ENCODE measurements around the gene BPHL.
"Not testable (repeated sequence)": the region's sequence is repeated elsewhere in the genome, so short reads cannot be mapped to it uniquely, and the experiment has no call there.

BPHL gene

GRCh38 chr6:3188262-3188661, 69.8 kb downstream of the BPHL start:
- no peak overlapping the region for H3K4me3 ChIP-seq (ENCODE audit: insufficient read depth, low read length, poor library complexity, severe bottlenecking)
- no peak overlapping the region for H3K9ac ChIP-seq (ENCODE audit: low read length)
- no peaks in the 10 kb centered on the region for H3K36me3 ChIP-seq (ENCODE audit: low read length)
- H3K9me3 ChIP-seq (ENCODE audit: insufficient read depth, low read length), result no peaks in the 10 kb centered on the region
- no peaks in the 10 kb centered on the region for H3K79me2 ChIP-seq (ENCODE audit: insufficient read depth, low read length)
- H3K4me2 ChIP-seq (ENCODE audit: low read depth, low read length, poor library complexity, severe bottlenecking), result no peak overlapping the region
- H3K27me3 ChIP-seq (ENCODE audit: low read length), result no peaks in the 10 kb centered on the region
- no peak for TF ChIP-seq CTCF (IDR thresholded peaks at IDR 0.05; ENCODE audit: insufficient read depth, low read length, poor library complexity, severe bottlenecking)
- TF ChIP-seq EZH2phosphoT487 (conservative IDR thresholded peaks at IDR 0.05; ENCODE audit: low read length), result no peak
- H3F3A ChIP-seq (ENCODE audit: insufficient read depth), result no peaks in the 10 kb centered on the region
- H4K20me1 ChIP-seq (ENCODE audit: low read depth, low read length), result no peaks in the 10 kb centered on the region
- H3K27ac ChIP-seq (ENCODE audit: low read depth, low read length), result no peak overlapping the region
- no peaks in the 10 kb centered on the region for H3K9me2 ChIP-seq (replicated peaks; ENCODE audit: insufficient read depth, low read length)
- no peak overlapping the region for H2AFZ ChIP-seq (ENCODE audit: low read depth, low read length, severe bottlenecking)

DNA sequence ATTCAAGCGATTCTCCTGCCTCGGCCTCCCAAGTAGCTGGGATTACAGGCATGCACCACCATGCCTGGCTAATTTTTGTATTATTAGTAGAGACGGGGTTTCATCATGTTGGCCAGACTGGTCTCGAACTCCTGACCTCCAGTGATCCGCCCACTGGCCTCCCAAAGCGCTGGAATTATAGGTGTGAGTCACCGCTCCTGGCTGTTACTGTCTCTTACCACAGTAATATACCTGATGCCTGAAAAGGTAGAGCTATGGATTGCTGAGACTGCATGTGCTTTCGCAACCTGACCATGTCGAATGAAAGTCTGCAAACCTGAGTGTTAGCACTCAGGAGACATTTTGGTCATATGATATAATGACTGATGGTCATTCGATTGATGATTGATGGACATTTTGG, 70.7 kb downstream of the BPHL start:
- H4K20me1 ChIP-seq (ENCODE audit: low read depth, low read length); H2AFZ ChIP-seq (ENCODE audit: low read depth, low read length, severe bottlenecking); H3K27ac ChIP-seq (ENCODE audit: low read depth, low read length); H3K79me2 ChIP-seq (ENCODE audit: insufficient read depth, low read length); H3K9ac ChIP-seq (ENCODE audit: low read length); H3K9me3 ChIP-seq (ENCODE audit: insufficient read depth, low read length); H3K4me2 ChIP-seq (ENCODE audit: low read depth, low read length, poor library complexity, severe bottlenecking); H3K4me3 ChIP-seq (ENCODE audit: insufficient read depth, low read length, poor library complexity, severe bottlenecking); H3K9me2 ChIP-seq (replicated peaks; ENCODE audit: insufficient read depth, low read length); H3K36me3 ChIP-seq (ENCODE audit: low read length); H3K27me3 ChIP-seq (ENCODE audit: low read length); H3F3A ChIP-seq (ENCODE audit: insufficient read depth): not testable (repeated sequence)

- no peaks in the 10 kb centered on the region for H3K79me2 ChIP-seq (ENCODE audit: insufficient read depth, low read length)
- no peaks in the 10 kb centered on the region for H4K20me1 ChIP-seq (ENCODE audit: low read depth, low read length)
- no peak overlapping the region for H2AFZ ChIP-seq (ENCODE audit: low read depth, low read length, severe bottlenecking)
- no peak overlapping the region for H3K4me2 ChIP-seq (ENCODE audit: low read depth, low read length, poor library complexity, severe bottlenecking)
- H3K9ac ChIP-seq (ENCODE audit: low read length), result no peak overlapping the region
- no peaks in the 10 kb centered on the region for H3K9me2 ChIP-seq (replicated peaks; ENCODE audit: insufficient read depth, low read length)
- TF ChIP-seq CTCF (IDR thresholded peaks at IDR 0.05; ENCODE audit: insufficient read depth, low read length, poor library complexity, severe bottlenecking) (no peak), EZH2phosphoT487 (conservative IDR thresholded peaks at IDR 0.05; ENCODE audit: low read length) (no peak)
- no peak overlapping the region for H3K27ac ChIP-seq (ENCODE audit: low read depth, low read length)
- H3K27me3 ChIP-seq (ENCODE audit: low read length), result no peaks in the 10 kb centered on the region
- H3K9me3 ChIP-seq (ENCODE audit: insufficient read depth, low read length), result no peaks in the 10 kb centered on the region
- H3K4me3 ChIP-seq (ENCODE audit: insufficient read depth, low read length, poor library complexity, severe bottlenecking), result no peak overlapping the region
- H3K36me3 ChIP-seq (ENCODE audit: low read length), result no peaks in the 10 kb centered on the region
- H3F3A ChIP-seq (ENCODE audit: insufficient read depth), result no peaks in the 10 kb centered on the region
These were observed 71.5 kb downstream of the BPHL start for GRCh38 chr6:3190056-3190455.

DNA sequence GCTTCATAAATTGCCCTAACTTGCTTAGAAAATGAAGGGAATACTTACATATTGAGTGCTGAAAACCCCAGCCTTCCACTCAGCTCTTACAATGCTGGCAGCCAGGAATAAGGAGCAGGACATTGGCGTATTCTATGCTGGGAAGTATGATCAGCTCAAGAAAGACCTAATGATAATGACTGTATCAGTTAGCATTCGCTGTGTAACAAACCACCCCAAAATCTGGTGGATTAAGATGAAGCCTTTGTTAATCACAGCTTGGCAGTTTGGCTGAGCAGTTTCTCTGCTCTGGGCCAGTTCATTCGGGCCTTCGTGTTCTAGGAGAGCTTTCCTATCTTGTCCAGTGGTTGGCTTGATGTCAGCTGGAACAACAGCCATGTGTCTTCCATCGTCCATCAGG, 72.3 kb downstream of the BPHL start:
- Histone ChIP-seq H3K27me3 (ENCODE audit: low read length) (no peaks in the 10 kb centered on the region), H4K20me1 (ENCODE audit: low read depth, low read length) (no peaks in the 10 kb centered on the region), H3K36me3 (ENCODE audit: low read length) (no peaks in the 10 kb centered on the region), H3K4me2 (ENCODE audit: low read depth, low read length, poor library complexity, severe bottlenecking) (no peak overlapping the region), H3K79me2 (ENCODE audit: insufficient read depth, low read length) (no peaks in the 10 kb centered on the region), H2AFZ (ENCODE audit: low read depth, low read length, severe bottlenecking) (no peak overlapping the region), H3K9me2 (replicated peaks; ENCODE audit: insufficient read depth, low read length) (no peaks in the 10 kb centered on the region), H3K27ac (ENCODE audit: low read depth, low read length) (no peak overlapping the region), H3K9me3 (ENCODE audit: insufficient read depth, low read length) (no peaks in the 10 kb centered on the region), H3K4me3 (ENCODE audit: insufficient read depth, low read length, poor library complexity, severe bottlenecking) (no peak overlapping the region), H3K9ac (ENCODE audit: low read length) (no peak overlapping the region), H3F3A (ENCODE audit: insufficient read depth) (no peaks in the 10 kb centered on the region)
- TF ChIP-seq CTCF (IDR thresholded peaks at IDR 0.05; ENCODE audit: insufficient read depth, low read length, poor library complexity, severe bottlenecking) (no peak), EZH2phosphoT487 (conservative IDR thresholded peaks at IDR 0.05; ENCODE audit: low read length) (no peak)
